Neural cell (in vitro differentiated cells): Measurements from ENCODE around the gene PRKCE.

ENCODE experiments used
- EP300 ChIP-seq: fragments of 450-650 bp; conservative IDR thresholded peaks from 2 replicates; pipeline ENCODE4 v1.6.1; 2014; ENCODE audit warnings: antibody characterized with exemption, mild to moderate bottlenecking, moderate library complexity; ENCODE audit not compliant: poor library complexity, severe bottlenecking
- MXI1 ChIP-seq: fragments of 450-650 bp; conservative IDR thresholded peaks from 2 replicates; pipeline ENCODE4 v1.6.1; 2014; ENCODE audit warnings: antibody characterized with exemption, mild to moderate bottlenecking; ENCODE audit not compliant: poor library complexity, severe bottlenecking
- TAF1 ChIP-seq: IDR thresholded peaks from 2 replicates; pipeline ENCODE4 v1.6.1; 2012; ENCODE audit warnings: low read depth
- TF ChIP-seq, protein P1 (sequence below): fragments of 450-650 bp; IDR thresholded peaks from 2 replicates; pipeline ENCODE4 v1.5.1; 2014; ENCODE audit warnings: antibody characterized with exemption, mild to moderate bottlenecking, moderate library complexity; ENCODE audit not compliant: poor library complexity, severe bottlenecking

GRCh38 chr2:45808294-45808800 is 156.9 kb downstream of the PRKCE start:
- TF ChIP-seq EP300 (no peak), TAF1 (no peak), MXI1 (no peak)
- TF ChIP-seq, protein P1, sequence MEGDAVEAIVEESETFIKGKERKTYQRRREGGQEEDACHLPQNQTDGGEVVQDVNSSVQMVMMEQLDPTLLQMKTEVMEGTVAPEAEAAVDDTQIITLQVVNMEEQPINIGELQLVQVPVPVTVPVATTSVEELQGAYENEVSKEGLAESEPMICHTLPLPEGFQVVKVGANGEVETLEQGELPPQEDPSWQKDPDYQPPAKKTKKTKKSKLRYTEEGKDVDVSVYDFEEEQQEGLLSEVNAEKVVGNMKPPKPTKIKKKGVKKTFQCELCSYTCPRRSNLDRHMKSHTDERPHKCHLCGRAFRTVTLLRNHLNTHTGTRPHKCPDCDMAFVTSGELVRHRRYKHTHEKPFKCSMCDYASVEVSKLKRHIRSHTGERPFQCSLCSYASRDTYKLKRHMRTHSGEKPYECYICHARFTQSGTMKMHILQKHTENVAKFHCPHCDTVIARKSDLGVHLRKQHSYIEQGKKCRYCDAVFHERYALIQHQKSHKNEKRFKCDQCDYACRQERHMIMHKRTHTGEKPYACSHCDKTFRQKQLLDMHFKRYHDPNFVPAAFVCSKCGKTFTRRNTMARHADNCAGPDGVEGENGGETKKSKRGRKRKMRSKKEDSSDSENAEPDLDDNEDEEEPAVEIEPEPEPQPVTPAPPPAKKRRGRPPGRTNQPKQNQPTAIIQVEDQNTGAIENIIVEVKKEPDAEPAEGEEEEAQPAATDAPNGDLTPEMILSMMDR = no peak
